ENCODE measurements around the gene BRCC3.

The BRCC3 gene

GRCh38 chrX:155070038-155070437 is 1.3 kb upstream of the BRCC3 start:
- H3K27ac ChIP-seq: no peak overlapping the region
- CTCF ChIA-PET: interaction anchor here (0.6 kb wide), 1 partner anchor 440 kb away, joined by 3 read pairs; no protein-coding TSS in a partner anchor

GRCh38 chrX:155070663-155070974 is 689 bp upstream of the BRCC3 start:
- POLR2A ChIA-PET (ENCODE audit: low non-redundant PET): no interaction called here
- peak overlapping the region; percentile 82 for H3K27ac ChIP-seq
- no peak for DNase-seq (ENCODE audit: low spot score)
- TF ChIP-seq CTCF (conservative IDR thresholded peaks at IDR 0.05; ENCODE audit: low read depth): no peak
- CTCF ChIA-PET: interaction anchor here (0.6 kb wide), 1 partner anchor 439 kb away, joined by 3 read pairs; no protein-coding TSS in a partner anchor

More at GRCh38 chrX:155070038-155070437, 1.3 kb upstream of the BRCC3 start:
- no peak for DNase-seq (ENCODE audit: low spot score)
- no peak for TF ChIP-seq CTCF (conservative IDR thresholded peaks at IDR 0.05; ENCODE audit: low read depth)
- POLR2A ChIA-PET (ENCODE audit: low non-redundant PET): no interaction called here

GRCh38 chrX:155071694-155072280 is 479 bp downstream of the BRCC3 start:
- peak overlapping the region; percentile 82 for H3K27ac ChIP-seq
- ChIA-PET POLR2A (ENCODE audit: low non-redundant PET) (no interaction called here), CTCF (no interaction called here)
- no peak for TF ChIP-seq CTCF (conservative IDR thresholded peaks at IDR 0.05; ENCODE audit: low read depth)
- no peak for DNase-seq (ENCODE audit: low spot score)

- POLR2A ChIA-PET (ENCODE audit: low non-redundant PET): no interaction called here
- no peak overlapping the region for H3K27ac ChIP-seq
- peak; percentile 46 for TF ChIP-seq CTCF (conservative IDR thresholded peaks at IDR 0.05; ENCODE audit: low read depth)
- no peak for DNase-seq (ENCODE audit: low spot score)
- CTCF ChIA-PET: interaction anchor here (0.6 to 1.2 kb wide), 9 partner anchors 11 to 560 kb away, joined by 3 to 8 read pairs (median 3); no protein-coding TSS in a partner anchor
Measured at GRCh38 chrX:155086202-155086840, 15.0 kb downstream of the BRCC3 start.

GRCh38 chrX:155086961-155087735 is 15.8 kb downstream of the BRCC3 start:
- ChIA-PET POLR2A (ENCODE audit: low non-redundant PET) (no interaction called here), CTCF (interaction anchor here (0.6 to 1.2 kb wide), 6 partner anchors 12 to 559 kb away, joined by 3 to 8 read pairs (median 4); no protein-coding TSS in a partner anchor)

More at GRCh38 chrX:155086961-155087735, 15.8 kb downstream of the BRCC3 start:
- no peak for TF ChIP-seq CTCF (conservative IDR thresholded peaks at IDR 0.05; ENCODE audit: low read depth)
- DNase-seq (ENCODE audit: low spot score): no peak
- H3K27ac ChIP-seq: no peak overlapping the region
